GM18502 (cell line): ENCODE measurements around the gene ATAD3A.

Experiments used
- ATAC-seq: cut with Tn5 transposase; IDR thresholded peaks from one replicate; pipeline ENCODE4 v1.9.1; 2021; ENCODE audit warnings: mild to moderate bottlenecking; ENCODE audit not compliant: unreplicated experiment, poor library complexity

ATAD3A gene

GRCh38 chr1:1573843-1574720 lies 62.1 kb downstream of the ATAD3A start:
- peak; percentile 65 for ATAC-seq

DNA sequence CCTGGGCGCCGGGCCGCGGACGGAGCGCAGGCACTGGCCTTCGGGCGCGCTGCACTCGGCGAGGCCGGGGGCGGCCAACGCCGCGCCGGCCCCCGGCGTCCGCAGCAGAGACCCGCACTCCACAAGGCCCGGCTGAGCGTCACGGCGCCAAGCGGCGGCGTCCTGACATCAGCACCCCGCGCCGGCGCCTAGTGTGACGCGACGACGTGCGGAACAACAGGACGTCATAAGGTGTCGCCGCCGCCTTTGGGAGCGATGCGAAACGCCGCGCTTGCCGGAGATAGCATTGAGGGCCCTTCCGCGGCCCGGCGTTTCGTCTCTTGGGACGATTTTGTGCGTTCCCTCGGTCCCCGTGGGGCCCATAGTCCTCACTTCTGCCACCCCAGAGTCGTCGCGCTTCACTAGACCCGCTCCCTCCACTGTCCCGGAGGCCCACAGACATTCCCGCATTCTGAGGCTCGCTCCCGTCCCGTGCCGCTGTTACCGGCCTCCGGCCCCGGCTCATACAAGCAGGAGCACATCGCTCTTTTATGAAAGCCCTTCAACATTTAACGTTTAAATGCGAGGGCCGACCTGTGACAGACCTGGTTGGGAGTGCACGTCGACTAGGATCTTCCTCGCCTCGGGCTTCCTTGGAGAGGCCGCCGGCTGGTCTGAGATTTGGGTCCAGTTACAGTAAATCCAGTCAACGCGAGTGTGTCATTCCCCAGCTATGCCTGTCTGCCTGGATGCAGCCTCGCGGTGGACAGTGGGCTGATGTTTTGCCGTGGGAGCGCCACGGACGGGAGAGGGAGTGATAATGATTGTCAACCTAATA lies 63.0 kb downstream of the ATAD3A start, which contains the start of gene SSU72:
Gene SSU72 (minus strand): TSS at position 143 of the 817 bp plus-strand sequence. CDS start 306 bp downstream, outside the sequence.
- ATAC-seq = peak; percentile 89

DNA sequence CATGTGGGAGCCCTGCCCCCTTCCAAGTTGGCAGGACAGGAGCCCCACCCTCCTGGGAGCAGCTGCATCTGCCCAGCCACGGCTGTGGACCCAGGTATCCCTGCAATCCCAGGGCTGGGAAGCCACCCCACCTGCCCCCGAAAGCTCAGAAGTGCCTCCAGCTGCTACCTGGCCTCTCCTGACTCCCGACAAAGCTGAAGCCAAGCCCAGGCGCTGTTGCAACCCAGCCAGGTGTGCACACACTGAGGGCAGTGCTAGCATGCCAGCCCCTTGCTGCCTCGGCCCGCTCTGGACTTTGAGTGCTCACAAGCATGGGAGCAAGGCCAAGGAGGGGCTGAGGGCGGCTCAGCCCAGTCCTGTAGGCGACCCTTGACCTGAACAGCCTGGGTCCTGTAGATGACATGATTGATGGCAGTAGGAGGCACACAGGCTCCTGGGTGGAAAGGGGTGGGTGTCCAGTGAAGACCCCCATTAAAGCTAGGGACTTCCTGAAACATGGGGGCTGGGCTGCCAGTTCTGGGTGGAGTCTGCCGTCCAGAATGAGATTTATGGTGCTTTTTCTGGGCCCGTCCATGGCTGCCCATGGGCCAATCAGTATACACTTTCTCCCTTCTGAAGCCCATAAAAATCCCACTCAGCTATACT lies 65.5 kb downstream of the ATAD3A start:
- ATAC-seq = no peak

DNA sequence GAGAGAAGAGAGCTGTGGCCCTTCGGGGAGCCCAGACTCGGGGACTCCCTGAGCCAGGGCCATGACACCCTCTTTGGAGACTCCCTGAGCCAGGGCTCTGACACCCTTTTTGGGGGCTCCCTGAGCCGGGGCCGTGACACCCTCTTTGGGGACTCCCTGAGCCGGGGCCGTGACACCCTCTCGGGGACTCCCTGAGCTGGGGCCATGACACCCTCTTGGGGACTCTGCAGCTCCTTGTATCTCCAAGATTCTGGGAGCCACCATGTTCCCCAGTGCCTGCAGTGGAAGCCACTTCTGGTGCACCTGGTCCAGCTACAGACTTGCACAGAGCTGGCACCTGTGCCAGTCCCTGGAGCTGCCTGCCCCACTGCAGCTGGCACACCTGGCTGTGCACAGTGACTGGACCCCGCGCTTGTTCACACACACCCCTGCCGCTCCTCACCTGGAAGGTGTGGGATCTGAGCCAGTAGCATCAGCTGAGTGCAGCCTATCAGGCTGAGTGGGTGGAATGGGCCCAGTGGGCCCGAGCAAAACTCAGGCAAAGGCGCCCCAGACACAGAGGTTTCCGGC lies 66.5 kb downstream of the ATAD3A start:
- ATAC-seq = no peak

DNA sequence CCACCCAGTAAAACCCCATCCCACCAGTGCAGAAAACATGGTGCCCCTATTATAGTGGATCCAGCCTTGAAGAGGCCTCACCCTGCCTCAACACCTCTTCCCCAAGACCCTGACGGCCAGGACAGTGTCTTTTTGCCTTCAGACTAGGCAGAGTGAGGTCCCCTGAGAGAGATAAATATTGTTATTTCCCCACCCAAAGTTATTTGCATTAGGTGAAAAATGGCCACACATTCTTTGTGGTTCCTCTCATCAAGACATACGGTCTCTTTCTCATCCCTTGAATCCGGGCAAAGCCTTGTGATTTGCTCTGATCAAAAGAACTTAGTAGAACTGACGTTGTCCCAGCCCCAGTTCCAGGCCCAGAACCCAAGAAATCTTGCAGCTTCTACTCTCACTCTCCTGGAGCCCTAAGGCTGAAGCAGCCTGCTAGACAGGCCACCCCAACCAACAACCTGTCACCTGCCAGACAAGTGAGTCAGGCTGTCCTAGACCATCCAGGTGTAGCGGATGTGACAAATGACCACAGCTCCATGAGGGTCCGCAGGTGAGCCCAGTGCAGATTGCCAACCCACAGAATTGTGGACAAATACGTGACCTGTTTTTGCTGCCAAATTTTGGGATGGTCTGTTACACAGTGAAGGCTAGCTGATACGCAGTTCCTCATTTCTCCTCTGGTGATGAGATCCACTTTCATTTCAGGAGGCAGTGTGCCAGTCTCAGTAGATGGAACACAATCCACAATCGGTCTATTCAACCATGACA lies 70.8 kb downstream of the ATAD3A start:
- ATAC-seq = no peak

DNA sequence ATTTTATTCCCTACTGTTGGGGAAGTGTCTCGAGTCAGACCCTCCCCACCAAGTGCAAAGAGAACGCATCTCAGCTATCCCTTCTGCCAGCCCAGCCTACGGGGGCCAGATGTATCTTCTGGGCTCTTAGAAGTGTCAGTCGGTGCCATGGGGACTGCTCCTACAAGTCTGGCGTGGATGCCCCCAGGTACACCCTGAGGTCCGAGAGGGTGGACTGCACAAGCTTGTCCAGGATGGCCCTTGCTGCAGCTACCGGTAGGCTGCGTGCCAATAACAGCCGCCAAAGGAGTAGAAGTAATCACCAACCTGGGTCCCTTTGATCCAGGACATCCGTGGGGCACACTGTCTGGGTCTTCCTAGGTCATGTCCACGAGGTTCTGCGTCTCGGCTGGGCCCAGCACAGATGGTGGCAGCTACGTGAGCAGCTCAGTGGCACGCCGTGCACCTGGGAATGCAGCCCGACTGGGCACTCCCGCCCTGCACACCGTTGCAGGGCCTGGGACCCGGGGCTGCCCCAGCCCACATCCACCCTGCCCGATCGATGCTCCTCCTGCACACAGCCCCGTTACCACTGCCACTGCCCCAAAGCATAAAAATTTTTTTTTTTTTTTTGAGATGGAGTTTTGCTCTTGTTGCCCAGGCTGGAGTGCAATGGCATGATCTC lies 71.5 kb downstream of the ATAD3A start:
- no peak for ATAC-seq
